ENCODE measurements around the gene ZFP36. TPM values are rescaled to one million over a fixed set of nuclear protein-coding genes. Genes with fewer than 3 reads are reported as not detected.

Gene ZFP36
- total RNA-seq, 1 experiment from 2014 or later = 17.3 TPM

DNA sequence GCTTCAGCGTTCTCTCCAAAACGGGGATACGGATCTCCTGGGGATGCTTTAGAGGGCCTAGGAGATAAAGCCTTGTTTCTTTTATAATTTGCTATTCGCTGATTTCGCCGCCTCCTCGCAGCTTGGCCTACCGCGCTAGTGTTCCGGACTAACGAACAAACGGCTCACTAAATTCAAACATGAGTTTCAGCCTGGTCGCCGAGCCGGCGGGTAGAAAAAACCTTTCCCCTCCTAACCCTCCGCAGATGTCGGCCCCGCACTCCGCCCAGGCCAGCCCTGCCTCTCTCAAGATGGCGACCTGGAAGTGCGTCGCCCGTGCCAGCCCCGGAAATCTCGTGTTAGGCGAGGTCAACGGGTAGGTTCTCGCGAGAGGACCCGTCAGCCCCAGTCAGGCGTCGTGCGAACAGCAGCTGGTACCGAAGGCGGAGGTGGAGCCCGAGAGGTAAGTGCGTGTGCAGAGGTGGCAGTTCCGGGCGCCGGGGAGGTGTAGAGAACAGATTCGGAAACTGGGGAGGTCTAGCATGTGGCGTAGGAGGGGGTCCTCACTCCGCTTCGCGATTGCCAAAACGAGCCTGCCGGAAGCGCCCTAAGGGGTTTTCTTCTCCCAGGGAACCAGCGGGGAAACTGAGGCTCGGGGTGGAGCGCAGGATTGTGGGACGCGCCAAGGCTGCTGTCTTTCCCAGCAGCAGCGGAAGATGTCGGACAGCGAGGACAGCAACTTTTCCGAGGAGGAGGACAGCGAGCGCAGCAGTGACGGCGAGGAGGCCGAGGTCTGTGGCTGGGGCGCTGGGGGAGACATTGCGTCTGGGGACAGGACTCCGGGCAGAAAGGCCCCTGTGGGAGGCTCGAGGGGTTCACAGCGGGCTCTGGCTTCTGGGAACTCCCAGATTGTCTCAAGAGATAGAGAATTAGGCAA lies 38.8 kb downstream of the ZFP36 start, which contains the start of gene SUPT5H (continued):
- TF ChIP-seq ZNF263 (CRISPR knock-in tag; IDR thresholded peaks at IDR 0.05; ENCODE audit: low read depth) = no peak
- TF ChIP-seq SMAD4 (CRISPR knock-in tag; IDR thresholded peaks at IDR 0.05) = no peak
- no peak for TF ChIP-seq TCF7 (CRISPR knock-in tag; IDR thresholded peaks at IDR 0.05; ENCODE audit: low read depth)
- peak; percentile 71 for TF ChIP-seq GABPB1 (CRISPR knock-in tag; IDR thresholded peaks at IDR 0.05)
- TF ChIP-seq FOXP1 (CRISPR knock-in tag; IDR thresholded peaks at IDR 0.05; ENCODE audit: borderline replicate concordance) = peak; percentile 67; the same call in 1 of the 2 replicates
- TF ChIP-seq, protein P1, sequence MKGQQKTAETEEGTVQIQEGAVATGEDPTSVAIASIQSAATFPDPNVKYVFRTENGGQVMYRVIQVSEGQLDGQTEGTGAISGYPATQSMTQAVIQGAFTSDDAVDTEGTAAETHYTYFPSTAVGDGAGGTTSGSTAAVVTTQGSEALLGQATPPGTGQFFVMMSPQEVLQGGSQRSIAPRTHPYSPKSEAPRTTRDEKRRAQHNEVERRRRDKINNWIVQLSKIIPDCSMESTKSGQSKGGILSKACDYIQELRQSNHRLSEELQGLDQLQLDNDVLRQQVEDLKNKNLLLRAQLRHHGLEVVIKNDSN (CRISPR knock-in tag; IDR thresholded peaks at IDR 0.05) = peak; percentile 48; the same call in 1 of the 2 replicates
- no peak for TF ChIP-seq GTF2I (CRISPR knock-in tag; conservative IDR thresholded peaks at IDR 0.05)
- TF ChIP-seq, protein P2, sequence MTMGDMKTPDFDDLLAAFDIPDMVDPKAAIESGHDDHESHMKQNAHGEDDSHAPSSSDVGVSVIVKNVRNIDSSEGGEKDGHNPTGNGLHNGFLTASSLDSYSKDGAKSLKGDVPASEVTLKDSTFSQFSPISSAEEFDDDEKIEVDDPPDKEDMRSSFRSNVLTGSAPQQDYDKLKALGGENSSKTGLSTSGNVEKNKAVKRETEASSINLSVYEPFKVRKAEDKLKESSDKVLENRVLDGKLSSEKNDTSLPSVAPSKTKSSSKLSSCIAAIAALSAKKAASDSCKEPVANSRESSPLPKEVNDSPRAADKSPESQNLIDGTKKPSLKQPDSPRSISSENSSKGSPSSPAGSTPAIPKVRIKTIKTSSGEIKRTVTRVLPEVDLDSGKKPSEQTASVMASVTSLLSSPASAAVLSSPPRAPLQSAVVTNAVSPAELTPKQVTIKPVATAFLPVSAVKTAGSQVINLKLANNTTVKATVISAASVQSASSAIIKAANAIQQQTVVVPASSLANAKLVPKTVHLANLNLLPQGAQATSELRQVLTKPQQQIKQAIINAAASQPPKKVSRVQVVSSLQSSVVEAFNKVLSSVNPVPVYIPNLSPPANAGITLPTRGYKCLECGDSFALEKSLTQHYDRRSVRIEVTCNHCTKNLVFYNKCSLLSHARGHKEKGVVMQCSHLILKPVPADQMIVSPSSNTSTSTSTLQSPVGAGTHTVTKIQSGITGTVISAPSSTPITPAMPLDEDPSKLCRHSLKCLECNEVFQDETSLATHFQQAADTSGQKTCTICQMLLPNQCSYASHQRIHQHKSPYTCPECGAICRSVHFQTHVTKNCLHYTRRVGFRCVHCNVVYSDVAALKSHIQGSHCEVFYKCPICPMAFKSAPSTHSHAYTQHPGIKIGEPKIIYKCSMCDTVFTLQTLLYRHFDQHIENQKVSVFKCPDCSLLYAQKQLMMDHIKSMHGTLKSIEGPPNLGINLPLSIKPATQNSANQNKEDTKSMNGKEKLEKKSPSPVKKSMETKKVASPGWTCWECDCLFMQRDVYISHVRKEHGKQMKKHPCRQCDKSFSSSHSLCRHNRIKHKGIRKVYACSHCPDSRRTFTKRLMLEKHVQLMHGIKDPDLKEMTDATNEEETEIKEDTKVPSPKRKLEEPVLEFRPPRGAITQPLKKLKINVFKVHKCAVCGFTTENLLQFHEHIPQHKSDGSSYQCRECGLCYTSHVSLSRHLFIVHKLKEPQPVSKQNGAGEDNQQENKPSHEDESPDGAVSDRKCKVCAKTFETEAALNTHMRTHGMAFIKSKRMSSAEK (CRISPR knock-in tag; IDR thresholded peaks at IDR 0.05; ENCODE audit: borderline replicate concordance) = 0 out of 2 replicates have a peak, but pooled peaks have one; percentile 41
- TF ChIP-seq HMGA2 (CRISPR knock-in tag; IDR thresholded peaks at IDR 0.05) = no peak
- TF ChIP-seq, protein P3, sequence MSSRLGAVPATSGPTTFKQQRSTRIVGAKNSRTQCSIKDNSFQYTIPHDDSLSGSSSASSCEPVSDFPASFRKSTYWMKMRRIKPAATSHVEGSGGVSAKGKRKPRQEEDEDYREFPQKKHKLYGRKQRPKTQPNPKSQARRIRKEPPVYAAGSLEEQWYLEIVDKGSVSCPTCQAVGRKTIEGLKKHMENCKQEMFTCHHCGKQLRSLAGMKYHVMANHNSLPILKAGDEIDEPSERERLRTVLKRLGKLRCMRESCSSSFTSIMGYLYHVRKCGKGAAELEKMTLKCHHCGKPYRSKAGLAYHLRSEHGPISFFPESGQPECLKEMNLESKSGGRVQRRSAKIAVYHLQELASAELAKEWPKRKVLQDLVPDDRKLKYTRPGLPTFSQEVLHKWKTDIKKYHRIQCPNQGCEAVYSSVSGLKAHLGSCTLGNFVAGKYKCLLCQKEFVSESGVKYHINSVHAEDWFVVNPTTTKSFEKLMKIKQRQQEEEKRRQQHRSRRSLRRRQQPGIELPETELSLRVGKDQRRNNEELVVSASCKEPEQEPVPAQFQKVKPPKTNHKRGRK (CRISPR knock-in tag; IDR thresholded peaks at IDR 0.05; ENCODE audit: borderline replicate concordance) = no peak
- TF ChIP-seq, protein P4, sequence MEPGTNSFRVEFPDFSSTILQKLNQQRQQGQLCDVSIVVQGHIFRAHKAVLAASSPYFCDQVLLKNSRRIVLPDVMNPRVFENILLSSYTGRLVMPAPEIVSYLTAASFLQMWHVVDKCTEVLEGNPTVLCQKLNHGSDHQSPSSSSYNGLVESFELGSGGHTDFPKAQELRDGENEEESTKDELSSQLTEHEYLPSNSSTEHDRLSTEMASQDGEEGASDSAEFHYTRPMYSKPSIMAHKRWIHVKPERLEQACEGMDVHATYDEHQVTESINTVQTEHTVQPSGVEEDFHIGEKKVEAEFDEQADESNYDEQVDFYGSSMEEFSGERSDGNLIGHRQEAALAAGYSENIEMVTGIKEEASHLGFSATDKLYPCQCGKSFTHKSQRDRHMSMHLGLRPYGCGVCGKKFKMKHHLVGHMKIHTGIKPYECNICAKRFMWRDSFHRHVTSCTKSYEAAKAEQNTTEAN (CRISPR knock-in tag; IDR thresholded peaks at IDR 0.05) = peak; percentile 23; the same call in 1 of the 2 replicates

DNA sequence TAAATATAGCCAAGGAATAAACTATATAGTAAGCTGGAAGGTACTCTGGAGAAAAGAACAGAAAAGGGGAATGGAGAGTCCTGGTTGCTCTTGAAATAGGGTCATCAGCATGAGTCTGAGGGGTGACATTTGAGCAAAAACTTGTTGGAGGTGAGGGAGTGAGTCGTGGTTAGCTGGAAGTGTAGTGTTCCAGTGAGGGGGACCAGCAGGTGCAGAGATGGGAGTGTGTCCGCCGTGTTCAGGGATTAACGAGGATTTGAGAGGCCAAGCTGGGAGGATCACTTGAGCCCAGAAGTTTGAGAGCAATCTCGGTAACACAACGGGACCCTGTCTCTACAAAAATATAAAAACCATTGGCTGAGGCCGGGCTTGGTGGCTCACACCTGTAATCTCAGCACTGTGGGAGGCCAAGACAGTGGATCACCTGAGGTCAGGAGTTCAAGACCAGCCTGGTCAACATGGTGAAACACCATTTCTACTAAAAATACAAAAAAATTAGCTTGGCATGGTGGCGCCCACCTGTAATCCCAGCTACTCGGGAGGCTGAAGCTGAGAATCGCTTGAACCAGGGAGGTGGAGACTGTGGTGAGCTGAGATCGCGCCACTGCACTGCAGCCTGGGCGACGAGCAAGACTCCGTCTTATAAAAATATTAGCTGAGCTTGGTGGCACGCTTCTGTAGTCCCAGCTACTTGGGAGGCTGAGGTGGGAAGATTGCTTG lies 39.9 kb downstream of the ZFP36 start:
- peak overlapping the region; percentile 100 for H3K4me3 Mint-ChIP-seq
- H3K9me3 Mint-ChIP-seq = no peaks in the 10 kb centered on the region
- H3K36me3 Mint-ChIP-seq = peaks cover 34% of the 10 kb centered on the region; the same call in 1 of the 2 replicates
- DNase-seq (ENCODE audit: low spot score) (no peak), ATAC-seq (no peak)
- H3K4me1 Mint-ChIP-seq = peaks cover 19% of the 10 kb centered on the region
- ChIA-PET POLR2A (interaction anchor here (1.1 kb wide), 1 partner anchor 11 kb away, joined by 4 read pairs; the partner anchor contains the start of gene RPS16), CTCF (interaction anchor here (1.1 to 1.5 kb wide), 4 partner anchors 18 to 51 kb away, joined by 3 to 6 read pairs (median 4); partner anchors contain the start of gene DLL3)
- peak overlapping the region; percentile 72 for H3K27ac Mint-ChIP-seq
- no peak for TF ChIP-seq TCF7 (CRISPR knock-in tag; IDR thresholded peaks at IDR 0.05; ENCODE audit: low read depth)
- TF ChIP-seq ZNF121 (CRISPR knock-in tag; IDR thresholded peaks at IDR 0.05) = no peak
- TF ChIP-seq, protein P1 (CRISPR knock-in tag; IDR thresholded peaks at IDR 0.05) = no peak
- TF ChIP-seq NR2C2 (CRISPR knock-in tag; IDR thresholded peaks at IDR 0.05) = no peak
- TF ChIP-seq GTF2I (CRISPR knock-in tag; conservative IDR thresholded peaks at IDR 0.05) = no peak
- TF ChIP-seq, protein P5, sequence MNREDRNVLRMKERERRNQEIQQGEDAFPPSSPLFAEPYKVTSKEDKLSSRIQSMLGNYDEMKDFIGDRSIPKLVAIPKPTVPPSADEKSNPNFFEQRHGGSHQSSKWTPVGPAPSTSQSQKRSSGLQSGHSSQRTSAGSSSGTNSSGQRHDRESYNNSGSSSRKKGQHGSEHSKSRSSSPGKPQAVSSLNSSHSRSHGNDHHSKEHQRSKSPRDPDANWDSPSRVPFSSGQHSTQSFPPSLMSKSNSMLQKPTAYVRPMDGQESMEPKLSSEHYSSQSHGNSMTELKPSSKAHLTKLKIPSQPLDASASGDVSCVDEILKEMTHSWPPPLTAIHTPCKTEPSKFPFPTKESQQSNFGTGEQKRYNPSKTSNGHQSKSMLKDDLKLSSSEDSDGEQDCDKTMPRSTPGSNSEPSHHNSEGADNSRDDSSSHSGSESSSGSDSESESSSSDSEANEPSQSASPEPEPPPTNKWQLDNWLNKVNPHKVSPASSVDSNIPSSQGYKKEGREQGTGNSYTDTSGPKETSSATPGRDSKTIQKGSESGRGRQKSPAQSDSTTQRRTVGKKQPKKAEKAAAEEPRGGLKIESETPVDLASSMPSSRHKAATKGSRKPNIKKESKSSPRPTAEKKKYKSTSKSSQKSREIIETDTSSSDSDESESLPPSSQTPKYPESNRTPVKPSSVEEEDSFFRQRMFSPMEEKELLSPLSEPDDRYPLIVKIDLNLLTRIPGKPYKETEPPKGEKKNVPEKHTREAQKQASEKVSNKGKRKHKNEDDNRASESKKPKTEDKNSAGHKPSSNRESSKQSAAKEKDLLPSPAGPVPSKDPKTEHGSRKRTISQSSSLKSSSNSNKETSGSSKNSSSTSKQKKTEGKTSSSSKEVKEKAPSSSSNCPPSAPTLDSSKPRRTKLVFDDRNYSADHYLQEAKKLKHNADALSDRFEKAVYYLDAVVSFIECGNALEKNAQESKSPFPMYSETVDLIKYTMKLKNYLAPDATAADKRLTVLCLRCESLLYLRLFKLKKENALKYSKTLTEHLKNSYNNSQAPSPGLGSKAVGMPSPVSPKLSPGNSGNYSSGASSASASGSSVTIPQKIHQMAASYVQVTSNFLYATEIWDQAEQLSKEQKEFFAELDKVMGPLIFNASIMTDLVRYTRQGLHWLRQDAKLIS (CRISPR knock-in tag; IDR thresholded peaks at IDR 0.05; ENCODE audit: borderline replicate concordance) = no peak
- TF ChIP-seq SOX15 (CRISPR knock-in tag; IDR thresholded peaks at IDR 0.05) = no peak
- no peak for TF ChIP-seq NFYB (CRISPR knock-in tag; conservative IDR thresholded peaks at IDR 0.05; ENCODE audit: low read depth)
- H3K27me3 Mint-ChIP-seq (ENCODE audit: low read depth) = 0 out of 2 replicates have a peak, but pooled peaks cover 2% of the 10 kb centered on the region
